B cell (primary cell): ENCODE data around the gene PORCN.

Experiments
- EZH2 ChIP-seq: IDR thresholded peaks from 2 replicates; pipeline ENCODE4 v1.6.1; 2012; ENCODE audit warnings: borderline replicate concordance, low read depth, mild to moderate bottlenecking, moderate library complexity, low read length; ENCODE audit not compliant: insufficient read depth, poor library complexity, severe bottlenecking
- TF ChIP-seq, protein P1 (sequence below): fragments of 200-600 bp; IDR thresholded peaks from one replicate; pipeline ENCODE4 v1.8.0; 2022; ENCODE audit warnings: antibody characterized with exemption, mild to moderate bottlenecking

DNA sequence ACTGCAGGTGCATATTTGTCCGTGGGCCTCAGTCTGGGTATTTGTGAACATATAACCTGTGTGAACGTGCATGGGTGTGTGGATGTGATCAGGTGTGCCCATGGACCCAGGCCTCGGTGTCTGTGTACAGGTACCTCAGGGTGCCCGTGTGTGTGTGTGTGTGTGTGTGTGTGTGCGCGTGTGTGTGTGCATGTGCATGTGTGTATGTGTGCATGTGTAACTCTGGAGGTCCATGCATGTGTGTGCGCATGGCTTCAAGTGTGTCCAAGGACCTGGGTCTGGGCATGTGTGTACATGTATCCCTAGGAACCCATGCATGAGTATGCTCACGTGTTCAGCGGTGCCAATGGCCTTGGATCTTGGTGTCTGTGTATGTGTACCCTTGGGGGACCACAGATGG, 17.0 kb upstream of the PORCN start:
- no peak for TF ChIP-seq EZH2
- TF ChIP-seq, protein P1, sequence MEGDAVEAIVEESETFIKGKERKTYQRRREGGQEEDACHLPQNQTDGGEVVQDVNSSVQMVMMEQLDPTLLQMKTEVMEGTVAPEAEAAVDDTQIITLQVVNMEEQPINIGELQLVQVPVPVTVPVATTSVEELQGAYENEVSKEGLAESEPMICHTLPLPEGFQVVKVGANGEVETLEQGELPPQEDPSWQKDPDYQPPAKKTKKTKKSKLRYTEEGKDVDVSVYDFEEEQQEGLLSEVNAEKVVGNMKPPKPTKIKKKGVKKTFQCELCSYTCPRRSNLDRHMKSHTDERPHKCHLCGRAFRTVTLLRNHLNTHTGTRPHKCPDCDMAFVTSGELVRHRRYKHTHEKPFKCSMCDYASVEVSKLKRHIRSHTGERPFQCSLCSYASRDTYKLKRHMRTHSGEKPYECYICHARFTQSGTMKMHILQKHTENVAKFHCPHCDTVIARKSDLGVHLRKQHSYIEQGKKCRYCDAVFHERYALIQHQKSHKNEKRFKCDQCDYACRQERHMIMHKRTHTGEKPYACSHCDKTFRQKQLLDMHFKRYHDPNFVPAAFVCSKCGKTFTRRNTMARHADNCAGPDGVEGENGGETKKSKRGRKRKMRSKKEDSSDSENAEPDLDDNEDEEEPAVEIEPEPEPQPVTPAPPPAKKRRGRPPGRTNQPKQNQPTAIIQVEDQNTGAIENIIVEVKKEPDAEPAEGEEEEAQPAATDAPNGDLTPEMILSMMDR, result no peak
